Hepatocyte (in vitro differentiated cells): ENCODE data around the gene HEY2.

Experiments used
- CTCF ChIP-seq: fragments of 200-600 bp; sonication (generic); IDR thresholded peaks from 2 replicates; pipeline ENCODE4 v1.5.1; 2016; ENCODE audit warnings: antibody characterized with exemption, mild to moderate bottlenecking; ENCODE audit not compliant: poor library complexity
- EZH2 ChIP-seq: fragments of 200-600 bp; sonication (generic); IDR thresholded peaks from 2 replicates; pipeline ENCODE4 v1.6.1; 2016; ENCODE audit warnings: antibody characterized with exemption, mild to moderate bottlenecking, borderline replicate concordance
- EZH2phosphoT487 ChIP-seq: fragments of 200-600 bp; sonication (generic); IDR thresholded peaks from one replicate; pipeline ENCODE4 v1.6.1; 2018; ENCODE audit warnings: antibody characterized with exemption, mild to moderate bottlenecking, low read depth, moderate library complexity; ENCODE audit not compliant: unreplicated experiment, severe bottlenecking

- TF ChIP-seq EZH2 (no peak), CTCF (no peak), EZH2phosphoT487 (no peak)
These were observed 31.3 kb downstream of the HEY2 start for GRCh38 chr6:125780540-125781313.
